ENCODE results near the gene SLC36A3.

Gene SLC36A3

GRCh38 chr5:151250346-151251000 is 53.1 kb downstream of the SLC36A3 start:
- no peak for TF ChIP-seq CTCF (IDR thresholded peaks at IDR 0.05; ENCODE audit: insufficient read depth, low read depth, low read length, missing control alignments)
- H3K4me3 ChIP-seq (ENCODE audit: low read length): no peak overlapping the region

DNA sequence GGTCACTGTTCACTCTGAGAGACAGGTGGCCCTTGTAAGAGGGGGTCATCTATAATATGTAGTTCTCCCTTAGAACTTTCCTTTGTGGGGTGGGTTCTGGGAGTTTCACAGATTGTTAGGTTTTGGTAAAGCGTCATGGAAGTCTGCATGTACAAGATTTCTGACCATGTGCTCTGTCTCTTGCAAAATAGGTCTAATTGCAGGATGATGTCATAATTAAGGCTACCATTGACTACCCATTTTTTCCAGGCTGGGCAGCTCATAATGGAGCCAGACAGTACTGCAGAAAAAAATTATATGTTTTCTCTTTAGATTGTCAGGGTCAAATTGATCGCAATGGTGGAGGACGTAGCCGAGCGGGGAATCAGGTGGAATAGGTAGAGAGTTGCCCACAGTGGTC is 54.3 kb downstream of the SLC36A3 start:
- TF ChIP-seq CTCF (IDR thresholded peaks at IDR 0.05; ENCODE audit: insufficient read depth, low read depth, low read length, missing control alignments): no peak
- H3K4me3 ChIP-seq (ENCODE audit: low read length): no peak overlapping the region
- no peak for DNase-seq (ENCODE audit: low read depth)

More at GRCh38 chr5:151250346-151251000, 53.1 kb downstream of the SLC36A3 start:
- no peak for DNase-seq (ENCODE audit: low read depth)

DNA sequence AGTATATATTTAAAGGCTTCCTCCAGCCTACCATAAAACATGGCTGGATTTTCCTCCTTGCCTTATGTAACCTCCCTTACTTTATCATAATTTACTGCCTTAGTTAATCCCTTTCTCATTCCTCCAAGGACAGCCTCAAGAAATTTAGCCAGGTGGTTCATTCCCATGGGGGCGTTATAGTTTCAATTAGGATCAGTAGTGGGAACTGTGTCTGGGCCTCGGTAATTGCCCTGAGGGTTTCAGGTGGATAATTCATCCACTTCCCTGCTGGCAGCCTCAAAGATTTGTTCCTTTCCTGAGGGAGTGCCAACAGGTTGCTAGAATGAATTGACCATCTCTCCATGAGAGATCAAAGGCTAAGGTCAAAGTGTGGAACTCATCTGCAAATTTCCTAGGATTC is 54.9 kb downstream of the SLC36A3 start:
- no peak for DNase-seq (ENCODE audit: low read depth)
- no peak for TF ChIP-seq CTCF (IDR thresholded peaks at IDR 0.05; ENCODE audit: insufficient read depth, low read depth, low read length, missing control alignments)
- no peak overlapping the region for H3K4me3 ChIP-seq (ENCODE audit: low read length)

DNA sequence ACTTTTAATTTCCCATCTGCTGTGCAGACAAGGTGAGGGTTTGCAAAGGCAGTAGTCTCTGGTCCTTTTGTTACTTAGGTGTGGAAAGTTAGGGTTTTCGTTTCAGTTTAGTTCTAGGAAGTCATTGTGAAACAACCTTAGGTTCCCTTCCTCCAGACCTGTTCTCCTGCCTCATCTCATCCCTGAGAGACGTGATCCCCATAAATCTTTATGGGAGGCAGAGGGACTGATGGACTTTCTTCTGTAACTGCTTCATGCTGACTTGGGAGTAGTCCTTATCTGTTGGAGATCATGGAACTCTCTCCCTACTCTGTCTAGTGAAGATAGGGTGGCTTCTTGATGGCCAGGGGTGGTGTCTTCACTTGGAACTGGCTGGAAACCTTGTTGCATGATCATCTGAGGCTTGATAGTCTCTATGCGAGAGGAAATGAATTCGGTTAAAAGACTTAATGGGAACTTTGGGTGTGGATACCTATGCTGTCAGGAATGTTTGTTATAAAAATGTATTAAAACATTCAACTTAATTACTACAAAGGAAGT is 57.8 kb downstream of the SLC36A3 start:
- no peak for TF ChIP-seq CTCF (IDR thresholded peaks at IDR 0.05; ENCODE audit: insufficient read depth, low read depth, low read length, missing control alignments)
- DNase-seq (ENCODE audit: low read depth): no peak
- no peak overlapping the region for H3K4me3 ChIP-seq (ENCODE audit: low read length)

DNA sequence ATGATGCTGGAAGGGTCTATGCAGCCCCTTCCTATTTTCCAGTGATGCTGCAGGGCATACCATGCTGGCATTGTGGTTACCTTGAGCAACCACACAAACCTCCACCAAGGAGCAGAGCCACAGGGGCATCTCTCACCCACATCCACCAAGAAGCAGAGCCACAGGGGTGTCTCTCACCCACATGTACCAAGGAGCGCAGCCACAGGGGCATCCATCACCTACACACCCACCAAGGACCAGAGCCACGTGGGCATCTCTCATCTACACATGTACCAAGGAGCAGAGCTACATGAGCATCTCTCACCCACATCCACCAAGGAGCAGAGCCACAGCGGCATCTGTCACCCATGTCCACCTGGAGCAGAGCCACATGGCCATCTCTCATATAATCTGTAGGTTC is 59.4 kb downstream of the SLC36A3 start:
- DNase-seq (ENCODE audit: low read depth): no peak
- no peak for TF ChIP-seq CTCF (IDR thresholded peaks at IDR 0.05; ENCODE audit: insufficient read depth, low read depth, low read length, missing control alignments)
- H3K4me3 ChIP-seq (ENCODE audit: low read length): no peak overlapping the region

DNA sequence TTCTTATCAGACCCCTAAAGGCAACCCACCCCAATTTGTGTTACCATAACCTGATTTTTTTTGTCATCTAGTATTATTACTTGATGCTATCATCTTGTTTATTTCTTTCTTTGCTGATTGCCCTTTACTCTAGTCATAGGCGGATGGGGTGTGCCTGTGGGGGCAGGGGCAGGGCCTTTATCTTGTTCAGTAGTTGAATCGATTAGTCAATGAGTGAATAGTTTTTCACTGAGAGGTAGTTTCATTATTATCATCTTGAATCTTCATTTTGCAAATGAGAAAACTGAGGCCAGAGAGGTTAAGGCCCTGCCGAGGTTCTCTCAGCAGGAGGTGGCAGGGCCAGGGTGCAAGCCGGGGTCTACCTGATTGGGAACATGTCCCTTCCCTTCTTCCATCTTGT is 60.0 kb downstream of the SLC36A3 start:
- TF ChIP-seq CTCF (IDR thresholded peaks at IDR 0.05; ENCODE audit: insufficient read depth, low read depth, low read length, missing control alignments): no peak
- DNase-seq (ENCODE audit: low read depth): no peak
- no peak overlapping the region for H3K4me3 ChIP-seq (ENCODE audit: low read length)

DNA sequence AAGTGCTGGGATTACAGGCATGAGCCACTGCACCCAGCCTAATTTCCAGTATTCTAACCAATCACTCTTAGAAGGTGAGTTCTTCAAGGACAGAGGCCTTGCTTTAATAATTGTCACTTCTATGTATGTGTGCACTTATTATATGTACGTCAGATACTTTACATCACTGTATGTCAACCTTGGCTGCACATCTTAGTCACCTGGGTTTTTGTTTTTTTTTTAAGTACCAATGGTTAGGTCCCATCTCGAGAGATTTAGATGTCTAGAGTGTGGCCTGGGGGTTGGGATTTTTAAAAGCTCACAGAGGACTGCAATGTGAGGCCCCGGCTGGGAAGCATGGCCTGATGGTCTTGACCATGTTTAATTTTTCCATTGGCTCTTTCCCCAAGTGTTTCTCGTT is 60.4 kb downstream of the SLC36A3 start:
- no peak for TF ChIP-seq CTCF (IDR thresholded peaks at IDR 0.05; ENCODE audit: insufficient read depth, low read depth, low read length, missing control alignments)
- DNase-seq (ENCODE audit: low read depth): no peak
- H3K4me3 ChIP-seq (ENCODE audit: low read length): no peak overlapping the region

Measured in epithelial cell of esophagus (primary cell).